PC-9 (cell line): ENCODE results near the gene SYNGR2. TPM values are rescaled to one million over a fixed set of nuclear protein-coding genes. Genes with fewer than 3 reads are reported as not detected.

ENCODE experiments used
- BruUV-seq: library from RNA; stranded (reverse); fragments of 400-500 nt; replicated peaks from 2 replicates; lab custom pipeline; 2021; lab: Mats Ljungman, UMichigan
- CTCF ChIA-PET: fragments of 300-600 bp; sonication (Branson Sonifier 250); formaldehyde crosslinking; loops from one replicate; lab custom pipeline; 2022; ENCODE audit warnings: antibody characterized with exemption; lab: Charles Lee
- POLR2A ChIA-PET: fragments of 300-600 bp; sonication (Branson Sonifier 250); formaldehyde crosslinking; loops from one replicate; lab custom pipeline; 2022; ENCODE audit warnings: antibody characterized with exemption; ENCODE audit not compliant: unreplicated experiment; lab: Charles Lee
- DNase-seq, 2 experiments: peaks; one replicate each; pipeline versions ENCODE4 v3.0.0 to v3.0.0-alpha.2; 2015 to 2022; ENCODE audit warnings: mixed read lengths in 1 of 2
- H2AFZ ChIP-seq: fragments of 200-600 bp; sonication (generic); 2 replicates; pipeline ENCODE4 v1.8.1; 2017; ENCODE audit warnings: antibody characterized with exemption
- H3F3A ChIP-seq: fragments of 200-600 bp; sonication (generic); 2 replicates; pipeline ENCODE4 v1.8.1; 2017; ENCODE audit warnings: antibody characterized with exemption, mild to moderate bottlenecking, low read depth; ENCODE audit not compliant: insufficient read depth
- H3K27ac ChIP-seq: fragments of 200-600 bp; sonication (generic); 2 replicates; pipeline ENCODE4 v1.6.1; 2016; ENCODE audit warnings: mixed run types
- H3K27me3 ChIP-seq: fragments of 200-600 bp; sonication (generic); 2 replicates; pipeline ENCODE4 v1.6.1; 2016; ENCODE audit warnings: low read depth, mixed run types; ENCODE audit not compliant: insufficient read depth
- H3K36me3 ChIP-seq: fragments of 200-600 bp; sonication (generic); 2 replicates; pipeline ENCODE4 v1.6.1; 2016; ENCODE audit warnings: low read depth, mixed run types
- H3K4me1 ChIP-seq: fragments of 200-600 bp; sonication (generic); replicated peaks from 2 replicates; pipeline ENCODE4 v1.6.1; 2016; ENCODE audit warnings: mixed run types; ENCODE audit not compliant: insufficient read depth
- H3K4me2 ChIP-seq: fragments of 200-600 bp; sonication (generic); 2 replicates; pipeline ENCODE4 v1.6.1; 2017; ENCODE audit warnings: mixed run types
- H3K4me3 ChIP-seq: fragments of 200-600 bp; sonication (generic); 2 replicates; pipeline ENCODE4 v1.6.1; 2016; ENCODE audit warnings: mixed run types
- H3K79me2 ChIP-seq: fragments of 200-600 bp; sonication (generic); 2 replicates; pipeline ENCODE4 v1.6.1; 2017; ENCODE audit warnings: low read depth, mixed run types
- H3K9me2 ChIP-seq: fragments of 200-600 bp; sonication (generic); 2 replicates; pipeline ENCODE4 v1.8.1; 2017; ENCODE audit warnings: mild to moderate bottlenecking; ENCODE audit not compliant: insufficient read depth
- H3K9me3 ChIP-seq: fragments of 200-600 bp; sonication (generic); 2 replicates; pipeline ENCODE4 v1.8.1; 2016; ENCODE audit warnings: low read depth; ENCODE audit not compliant: insufficient read depth
- H4K20me1 ChIP-seq: fragments of 200-600 bp; sonication (generic); 2 replicates; pipeline ENCODE4 v1.8.1; 2017; ENCODE audit not compliant: insufficient read depth
- CTCF ChIP-seq: fragments of 200-600 bp; sonication (generic); conservative IDR thresholded peaks from 2 replicates; pipeline ENCODE4 v1.6.1; 2017; ENCODE audit warnings: mixed run types, antibody characterized with exemption, mild to moderate bottlenecking, moderate library complexity
- EZH2 ChIP-seq: fragments of 200-600 bp; sonication (generic); IDR thresholded peaks from 2 replicates; pipeline ENCODE4 v1.8.0; 2017; ENCODE audit warnings: antibody characterized with exemption, low read depth
- intact Hi-C: fragments of 100-400 bp; cut with micrococcal nuclease; formaldehyde crosslinking; loops from one replicate; pipeline ENCODE4 v1.10.0; 2022; ENCODE audit not compliant: unreplicated experiment
- total RNA-seq: library from RNA; stranded (reverse); gene quantifications from 2 replicates; pipeline ENCODE4 v1.2.3, GENCODE V29; 2021

The SYNGR2 gene
- total RNA-seq, 1 experiment from 2014 or later: 91.9 TPM

- intact Hi-C loops: no loop called here
- H3K27me3 ChIP-seq: no peaks in the 10 kb centered on the region
- H3K9me2 ChIP-seq: no peaks in the 10 kb centered on the region
- H3K27ac ChIP-seq: no peak overlapping the region
- no peak for TF ChIP-seq CTCF
- no peak for TF ChIP-seq EZH2
- DNase-seq: no peak
- no TSS peak for BruUV-seq
- ChIA-PET CTCF (no interaction called here), POLR2A (no interaction called here)
- H4K20me1 ChIP-seq: no peaks in the 10 kb centered on the region
- H3K4me1 ChIP-seq: no peaks in the 10 kb centered on the region
- H3F3A ChIP-seq: no peaks in the 10 kb centered on the region
- no peak overlapping the region for H3K4me3 ChIP-seq
- H3K4me2 ChIP-seq: no peak overlapping the region
- H3K9me3 ChIP-seq: no peaks in the 10 kb centered on the region
- no peak overlapping the region for H2AFZ ChIP-seq
- no peaks in the 10 kb centered on the region for H3K79me2 ChIP-seq
- no peaks in the 10 kb centered on the region for H3K36me3 ChIP-seq
Observed at GRCh38 chr17:78120971-78121800, 47.2 kb upstream of the SYNGR2 start.

- TF ChIP-seq CTCF: no peak
- TF ChIP-seq EZH2: no peak
- intact Hi-C loops: no loop called here
- BruUV-seq: no TSS peak
- Histone ChIP-seq H3K4me1 (peaks cover 4% of the 10 kb centered on the region), H3K9me3 (no peaks in the 10 kb centered on the region), H3K79me2 (peaks cover 3% of the 10 kb centered on the region; the same call in 1 of the 2 replicates), H3K4me3 (no peak overlapping the region), H3F3A (no peaks in the 10 kb centered on the region), H3K27me3 (no peaks in the 10 kb centered on the region), H3K9me2 (no peaks in the 10 kb centered on the region), H3K36me3 (no peaks in the 10 kb centered on the region), H2AFZ (no peak overlapping the region), H3K4me2 (no peak overlapping the region), H3K27ac (no peak overlapping the region), H4K20me1 (no peaks in the 10 kb centered on the region)
- ChIA-PET CTCF (no interaction called here), POLR2A (no interaction called here)
- DNase-seq: no peak
Observed at GRCh38 chr17:78121801-78122215, 46.6 kb upstream of the SYNGR2 start.

GRCh38 chr17:78122216-78122930, 46.0 kb upstream of the SYNGR2 start:
- no peaks in the 10 kb centered on the region for H3K36me3 ChIP-seq
- POLR2A ChIA-PET: no interaction called here
- H3K9me3 ChIP-seq: no peaks in the 10 kb centered on the region
- no peaks in the 10 kb centered on the region for H3K9me2 ChIP-seq
- H3K27me3 ChIP-seq: no peaks in the 10 kb centered on the region
- peaks cover 6% of the 10 kb centered on the region for H3K4me1 ChIP-seq
- intact Hi-C loops: no loop called here
- H3K4me2 ChIP-seq: no peak overlapping the region
- DNase-seq: no peak
- H4K20me1 ChIP-seq: no peaks in the 10 kb centered on the region
- BruUV-seq: no TSS peak
- no peak for TF ChIP-seq CTCF
- TF ChIP-seq EZH2: no peak
- no peak overlapping the region for H3K4me3 ChIP-seq
- H3K79me2 ChIP-seq: peaks cover 9% of the 10 kb centered on the region
- CTCF ChIA-PET: no interaction called here
- no peak overlapping the region for H3K27ac ChIP-seq
- H3F3A ChIP-seq: no peaks in the 10 kb centered on the region
- H2AFZ ChIP-seq: no peak overlapping the region
